OCI-LY1 (cell line): ENCODE results near the gene C16orf86.

Experiments
- H2AFZ ChIP-seq: fragments of 200-600 bp; sonication (generic), shearing (Covaris generic); 2 replicates; pipeline ENCODE4 v1.6.0; 2014; ENCODE audit warnings: antibody characterized with exemption, mild to moderate bottlenecking, low read length
- H3F3A ChIP-seq: fragments of 200-600 bp; sonication (generic), shearing (Covaris generic); 2 replicates; pipeline ENCODE4 v1.6.0; 2014; ENCODE audit warnings: mild to moderate bottlenecking, antibody characterized with exemption, low read length, moderate library complexity; ENCODE audit not compliant: insufficient read depth
- H3K27ac ChIP-seq: fragments of 200-600 bp; sonication (generic); 2 replicates; pipeline ENCODE4 v1.5.1; 2014; ENCODE audit warnings: low read length, mixed run types, mild to moderate bottlenecking, low read depth; ENCODE audit not compliant: poor library complexity, severe bottlenecking
- H3K27me3 ChIP-seq: fragments of 200-600 bp; sonication (generic); 2 replicates; pipeline ENCODE4 v1.6.0; 2014; ENCODE audit warnings: antibody characterized with exemption, mild to moderate bottlenecking, low read length, moderate library complexity; ENCODE audit not compliant: insufficient read depth
- H3K36me3 ChIP-seq: fragments of 200-600 bp; sonication (generic); 2 replicates; pipeline ENCODE4 v1.6.1; 2014; ENCODE audit warnings: mild to moderate bottlenecking, antibody characterized with exemption, low read length, moderate library complexity, mixed read lengths; ENCODE audit not compliant: insufficient read depth
- H3K4me1 ChIP-seq: fragments of 200-600 bp; sonication (generic); 2 replicates; pipeline ENCODE4 v1.5.1; 2014; ENCODE audit warnings: mild to moderate bottlenecking, low read length, moderate library complexity; ENCODE audit not compliant: insufficient read depth, severe bottlenecking
- H3K4me2 ChIP-seq: fragments of 200-600 bp; sonication (generic), shearing (Covaris generic); 2 replicates; pipeline ENCODE4 v1.6.1; 2014; ENCODE audit warnings: low read length
- H3K4me3 ChIP-seq: fragments of 200-600 bp; sonication (generic); 2 replicates; pipeline ENCODE4 v1.5.1; 2014; ENCODE audit warnings: low read length, low read depth, mild to moderate bottlenecking, mixed read lengths; ENCODE audit not compliant: poor library complexity, severe bottlenecking
- H3K79me2 ChIP-seq: fragments of 200-600 bp; shearing (Covaris generic); 2 replicates; pipeline ENCODE4 v1.6.1; 2016; ENCODE audit warnings: mixed run types, low read length, mixed read lengths; ENCODE audit not compliant: insufficient read depth
- H3K9ac ChIP-seq: fragments of 200-600 bp; sonication (generic), shearing (Covaris generic); 2 replicates; pipeline ENCODE4 v1.6.1; 2014; ENCODE audit warnings: mild to moderate bottlenecking, low read length, mixed read lengths
- H3K9me2 ChIP-seq: fragments of 200-600 bp; sonication (generic), shearing (Covaris generic); 2 replicates; pipeline ENCODE4 v1.6.1; 2014; ENCODE audit warnings: low read depth, mild to moderate bottlenecking, low read length, mixed read lengths
- H3K9me3 ChIP-seq: fragments of 200-600 bp; shearing (Covaris generic); 2 replicates; pipeline ENCODE4 v1.6.1; 2014; ENCODE audit warnings: low read length, mixed read lengths
- H4K20me1 ChIP-seq: fragments of 200-600 bp; sonication (generic), shearing (Covaris generic); 2 replicates; pipeline ENCODE4 v1.6.0; 2016; ENCODE audit warnings: mild to moderate bottlenecking, low read length; ENCODE audit not compliant: insufficient read depth
- EZH2 ChIP-seq: fragments of 200-600 bp; sonication (generic), shearing (Covaris generic); IDR thresholded peaks from 2 replicates; pipeline ENCODE4 v1.8.0; 2017; ENCODE audit warnings: borderline replicate concordance, mixed run types, mild to moderate bottlenecking, antibody characterized with exemption, low read length, moderate library complexity, mixed read lengths
- TF ChIP-seq, protein P1 (sequence below): fragments of 200-600 bp; sonication (generic), shearing (Covaris generic); IDR thresholded peaks from 2 replicates; pipeline ENCODE4 v1.5.1; 2017; ENCODE audit warnings: mild to moderate bottlenecking, antibody characterized with exemption, low read length, moderate library complexity, mixed read lengths

C16orf86 gene

DNA sequence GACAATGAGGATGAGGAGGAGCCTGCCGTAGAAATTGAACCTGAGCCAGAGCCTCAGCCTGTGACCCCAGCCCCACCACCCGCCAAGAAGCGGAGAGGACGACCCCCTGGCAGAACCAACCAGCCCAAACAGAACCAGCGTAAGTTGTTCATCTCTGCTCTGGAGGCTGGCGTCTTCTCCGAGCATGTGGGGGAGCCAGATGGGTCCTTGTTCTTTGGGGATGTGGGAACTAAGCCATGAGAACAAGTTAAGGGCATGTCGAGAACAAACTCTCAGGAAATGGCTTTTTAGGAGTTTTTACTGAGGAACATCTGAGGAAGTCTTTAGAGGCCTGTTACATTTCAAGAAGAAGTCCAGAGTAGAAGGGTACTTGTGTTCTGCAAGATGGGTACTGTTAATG is 29.9 kb upstream of the C16orf86 start:
- H3K9me3 ChIP-seq = no peaks in the 10 kb centered on the region
- H3K27me3 ChIP-seq = no peaks in the 10 kb centered on the region
- no peak overlapping the region for H3K4me3 ChIP-seq
- H3K4me2 ChIP-seq = no peak overlapping the region
- H3K9me2 ChIP-seq = no peaks in the 10 kb centered on the region
- no peak overlapping the region for H2AFZ ChIP-seq
- H3K4me1 ChIP-seq = no peaks in the 10 kb centered on the region
- H3K36me3 ChIP-seq = peaks cover 75% of the 10 kb centered on the region
- H3K79me2 ChIP-seq = no peaks in the 10 kb centered on the region
- no peak overlapping the region for H3K9ac ChIP-seq
- H3K27ac ChIP-seq = no peak overlapping the region
- H4K20me1 ChIP-seq = no peaks in the 10 kb centered on the region
- TF ChIP-seq EZH2 = no peak
- TF ChIP-seq, protein P1, sequence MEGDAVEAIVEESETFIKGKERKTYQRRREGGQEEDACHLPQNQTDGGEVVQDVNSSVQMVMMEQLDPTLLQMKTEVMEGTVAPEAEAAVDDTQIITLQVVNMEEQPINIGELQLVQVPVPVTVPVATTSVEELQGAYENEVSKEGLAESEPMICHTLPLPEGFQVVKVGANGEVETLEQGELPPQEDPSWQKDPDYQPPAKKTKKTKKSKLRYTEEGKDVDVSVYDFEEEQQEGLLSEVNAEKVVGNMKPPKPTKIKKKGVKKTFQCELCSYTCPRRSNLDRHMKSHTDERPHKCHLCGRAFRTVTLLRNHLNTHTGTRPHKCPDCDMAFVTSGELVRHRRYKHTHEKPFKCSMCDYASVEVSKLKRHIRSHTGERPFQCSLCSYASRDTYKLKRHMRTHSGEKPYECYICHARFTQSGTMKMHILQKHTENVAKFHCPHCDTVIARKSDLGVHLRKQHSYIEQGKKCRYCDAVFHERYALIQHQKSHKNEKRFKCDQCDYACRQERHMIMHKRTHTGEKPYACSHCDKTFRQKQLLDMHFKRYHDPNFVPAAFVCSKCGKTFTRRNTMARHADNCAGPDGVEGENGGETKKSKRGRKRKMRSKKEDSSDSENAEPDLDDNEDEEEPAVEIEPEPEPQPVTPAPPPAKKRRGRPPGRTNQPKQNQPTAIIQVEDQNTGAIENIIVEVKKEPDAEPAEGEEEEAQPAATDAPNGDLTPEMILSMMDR = no peak
- H3F3A ChIP-seq = no peaks in the 10 kb centered on the region

DNA sequence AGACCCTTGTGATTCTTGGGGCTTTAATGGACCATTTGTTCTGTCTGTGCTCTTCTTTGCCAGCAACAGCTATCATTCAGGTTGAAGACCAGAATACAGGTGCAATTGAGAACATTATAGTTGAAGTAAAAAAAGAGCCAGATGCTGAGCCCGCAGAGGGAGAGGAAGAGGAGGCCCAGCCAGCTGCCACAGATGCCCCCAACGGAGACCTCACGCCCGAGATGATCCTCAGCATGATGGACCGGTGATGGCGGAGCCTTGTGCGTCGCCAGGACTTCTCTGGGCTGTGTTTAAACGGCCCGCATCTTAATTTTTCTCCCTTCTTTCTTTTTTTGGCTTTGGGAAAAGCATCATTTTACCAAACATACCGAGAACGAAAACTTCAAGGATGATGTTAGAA is 29.0 kb upstream of the C16orf86 start:
- Histone ChIP-seq H3K79me2 (no peaks in the 10 kb centered on the region), H3K27me3 (no peaks in the 10 kb centered on the region), H3K9me2 (no peaks in the 10 kb centered on the region), H3K4me1 (no peaks in the 10 kb centered on the region), H3K27ac (no peak overlapping the region), H3K36me3 (peaks cover 66% of the 10 kb centered on the region), H3K4me2 (no peak overlapping the region), H4K20me1 (no peaks in the 10 kb centered on the region), H3K9ac (no peak overlapping the region), H3F3A (peaks cover 2% of the 10 kb centered on the region; the same call in 1 of the 2 replicates), H2AFZ (no peak overlapping the region), H3K9me3 (no peaks in the 10 kb centered on the region), H3K4me3 (no peak overlapping the region)
- no peak for TF ChIP-seq EZH2
- TF ChIP-seq, protein P1 = no peak

- H3K79me2 ChIP-seq = no peaks in the 10 kb centered on the region
- no peak overlapping the region for H3K4me3 ChIP-seq
- no peaks in the 10 kb centered on the region for H3K27me3 ChIP-seq
- H3K27ac ChIP-seq = peak overlapping the region; percentile 19
- TF ChIP-seq, protein P1 = no peak
- TF ChIP-seq EZH2 = no peak
- H3K9me3 ChIP-seq = no peaks in the 10 kb centered on the region
- no peaks in the 10 kb centered on the region for H3K9me2 ChIP-seq
- H3F3A ChIP-seq = peaks cover 5% of the 10 kb centered on the region; the same call in 1 of the 2 replicates
- no peaks in the 10 kb centered on the region for H4K20me1 ChIP-seq
- H3K36me3 ChIP-seq = peaks cover 41% of the 10 kb centered on the region
- no peak overlapping the region for H3K9ac ChIP-seq
- H3K4me1 ChIP-seq = peaks cover 28% of the 10 kb centered on the region
- H2AFZ ChIP-seq = no peak overlapping the region
- H3K4me2 ChIP-seq = no peak overlapping the region
Measured at GRCh38 chr16:67641779-67642708, 24.6 kb upstream of the C16orf86 start.
